Measurements from ENCODE around the gene LZTS2.

LZTS2 gene

GRCh38 chr10:101050208-101051069 lies 50.8 kb downstream of the LZTS2 start (continued):
- TF ChIP-seq ZNF843 (tag by site-specific recombination; IDR thresholded peaks at IDR 0.05) (no peak), ZNF26 (tag by site-specific recombination; IDR thresholded peaks at IDR 0.05) (no peak), REPIN1 (tag by site-specific recombination; IDR thresholded peaks at IDR 0.05; ENCODE audit: low read depth) (no peak), ZNF473 (tag by site-specific recombination; IDR thresholded peaks at IDR 0.05) (no peak), ZNF549 (tag by site-specific recombination; IDR thresholded peaks at IDR 0.05) (no peak), ZNF704 (tag by site-specific recombination; IDR thresholded peaks at IDR 0.05) (no peak), RBAK (tag by site-specific recombination; IDR thresholded peaks at IDR 0.05) (no peak), KLF9 (tag by site-specific recombination; IDR thresholded peaks at IDR 0.05; ENCODE audit: low read depth) (no peak; the same call in 1 of the 2 replicates), ZNF10 (tag by site-specific recombination; IDR thresholded peaks at IDR 0.05) (no peak), ZNF121 (tag by site-specific recombination; IDR thresholded peaks at IDR 0.05) (peak; percentile 27; the same call in 1 of the 2 replicates), ZNF112 (tag by site-specific recombination; IDR thresholded peaks at IDR 0.05) (no peak), ZNF518A (tag by site-specific recombination; conservative IDR thresholded peaks at IDR 0.05; ENCODE audit: low read depth) (no peak), ZNF214 (tag by site-specific recombination; IDR thresholded peaks at IDR 0.05; ENCODE audit: borderline replicate concordance) (no peak), ZNF146 (tag by site-specific recombination; IDR thresholded peaks at IDR 0.05) (no peak), PRDM1 (tag by site-specific recombination; IDR thresholded peaks at IDR 0.05) (no peak), ZNF585B (tag by site-specific recombination; IDR thresholded peaks at IDR 0.05) (no peak), ZNF423 (tag by site-specific recombination; IDR thresholded peaks at IDR 0.05) (no peak), ZNF341 (tag by site-specific recombination; IDR thresholded peaks at IDR 0.05; ENCODE audit: low read depth) (no peak), ZNF114 (tag by site-specific recombination; IDR thresholded peaks at IDR 0.05) (no peak), ZNF302 (tag by site-specific recombination; IDR thresholded peaks at IDR 0.05; ENCODE audit: low read depth) (no peak), ZBTB8A (tag by site-specific recombination; IDR thresholded peaks at IDR 0.05) (peak; percentile 74), ZNF391 (tag by site-specific recombination; IDR thresholded peaks at IDR 0.05; ENCODE audit: borderline replicate concordance, low read depth) (0 out of 2 replicates have a peak, but pooled peaks have one; percentile 18)
- TF ChIP-seq, protein P1, sequence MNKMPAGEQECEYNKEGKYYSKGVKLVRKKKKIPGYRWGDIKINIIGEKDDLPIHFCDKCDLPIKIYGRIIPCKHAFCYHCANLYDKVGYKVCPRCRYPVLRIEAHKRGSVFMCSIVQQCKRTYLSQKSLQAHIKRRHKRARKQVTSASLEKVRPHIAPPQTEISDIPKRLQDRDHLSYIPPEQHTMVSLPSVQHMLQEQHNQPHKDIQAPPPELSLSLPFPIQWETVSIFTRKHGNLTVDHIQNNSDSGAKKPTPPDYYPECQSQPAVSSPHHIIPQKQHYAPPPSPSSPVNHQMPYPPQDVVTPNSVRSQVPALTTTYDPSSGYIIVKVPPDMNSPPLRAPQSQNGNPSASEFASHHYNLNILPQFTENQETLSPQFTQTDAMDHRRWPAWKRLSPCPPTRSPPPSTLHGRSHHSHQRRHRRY (tag by site-specific recombination; IDR thresholded peaks at IDR 0.05): no peak
- TF ChIP-seq, protein P2, sequence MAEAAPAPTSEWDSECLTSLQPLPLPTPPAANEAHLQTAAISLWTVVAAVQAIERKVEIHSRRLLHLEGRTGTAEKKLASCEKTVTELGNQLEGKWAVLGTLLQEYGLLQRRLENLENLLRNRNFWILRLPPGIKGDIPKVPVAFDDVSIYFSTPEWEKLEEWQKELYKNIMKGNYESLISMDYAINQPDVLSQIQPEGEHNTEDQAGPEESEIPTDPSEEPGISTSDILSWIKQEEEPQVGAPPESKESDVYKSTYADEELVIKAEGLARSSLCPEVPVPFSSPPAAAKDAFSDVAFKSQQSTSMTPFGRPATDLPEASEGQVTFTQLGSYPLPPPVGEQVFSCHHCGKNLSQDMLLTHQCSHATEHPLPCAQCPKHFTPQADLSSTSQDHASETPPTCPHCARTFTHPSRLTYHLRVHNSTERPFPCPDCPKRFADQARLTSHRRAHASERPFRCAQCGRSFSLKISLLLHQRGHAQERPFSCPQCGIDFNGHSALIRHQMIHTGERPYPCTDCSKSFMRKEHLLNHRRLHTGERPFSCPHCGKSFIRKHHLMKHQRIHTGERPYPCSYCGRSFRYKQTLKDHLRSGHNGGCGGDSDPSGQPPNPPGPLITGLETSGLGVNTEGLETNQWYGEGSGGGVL (tag by site-specific recombination; IDR thresholded peaks at IDR 0.05): peak; percentile 73
- TF ChIP-seq, protein P3, sequence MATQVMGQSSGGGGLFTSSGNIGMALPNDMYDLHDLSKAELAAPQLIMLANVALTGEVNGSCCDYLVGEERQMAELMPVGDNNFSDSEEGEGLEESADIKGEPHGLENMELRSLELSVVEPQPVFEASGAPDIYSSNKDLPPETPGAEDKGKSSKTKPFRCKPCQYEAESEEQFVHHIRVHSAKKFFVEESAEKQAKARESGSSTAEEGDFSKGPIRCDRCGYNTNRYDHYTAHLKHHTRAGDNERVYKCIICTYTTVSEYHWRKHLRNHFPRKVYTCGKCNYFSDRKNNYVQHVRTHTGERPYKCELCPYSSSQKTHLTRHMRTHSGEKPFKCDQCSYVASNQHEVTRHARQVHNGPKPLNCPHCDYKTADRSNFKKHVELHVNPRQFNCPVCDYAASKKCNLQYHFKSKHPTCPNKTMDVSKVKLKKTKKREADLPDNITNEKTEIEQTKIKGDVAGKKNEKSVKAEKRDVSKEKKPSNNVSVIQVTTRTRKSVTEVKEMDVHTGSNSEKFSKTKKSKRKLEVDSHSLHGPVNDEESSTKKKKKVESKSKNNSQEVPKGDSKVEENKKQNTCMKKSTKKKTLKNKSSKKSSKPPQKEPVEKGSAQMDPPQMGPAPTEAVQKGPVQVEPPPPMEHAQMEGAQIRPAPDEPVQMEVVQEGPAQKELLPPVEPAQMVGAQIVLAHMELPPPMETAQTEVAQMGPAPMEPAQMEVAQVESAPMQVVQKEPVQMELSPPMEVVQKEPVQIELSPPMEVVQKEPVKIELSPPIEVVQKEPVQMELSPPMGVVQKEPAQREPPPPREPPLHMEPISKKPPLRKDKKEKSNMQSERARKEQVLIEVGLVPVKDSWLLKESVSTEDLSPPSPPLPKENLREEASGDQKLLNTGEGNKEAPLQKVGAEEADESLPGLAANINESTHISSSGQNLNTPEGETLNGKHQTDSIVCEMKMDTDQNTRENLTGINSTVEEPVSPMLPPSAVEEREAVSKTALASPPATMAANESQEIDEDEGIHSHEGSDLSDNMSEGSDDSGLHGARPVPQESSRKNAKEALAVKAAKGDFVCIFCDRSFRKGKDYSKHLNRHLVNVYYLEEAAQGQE (tag by site-specific recombination; IDR thresholded peaks at IDR 0.05): no peak
